HG03097 (cell line): ENCODE measurements around the gene APOLD1.
"Not testable (repeated sequence)": the region's sequence is repeated elsewhere in the genome, so short reads cannot be mapped to it uniquely, and the experiment has no call there.

Experiments used
- ATAC-seq: cut with Tn5 transposase; IDR thresholded peaks from one replicate; pipeline ENCODE4 v1.9.1; 2021; ENCODE audit not compliant: unreplicated experiment, low FRiP score

APOLD1 gene

DNA sequence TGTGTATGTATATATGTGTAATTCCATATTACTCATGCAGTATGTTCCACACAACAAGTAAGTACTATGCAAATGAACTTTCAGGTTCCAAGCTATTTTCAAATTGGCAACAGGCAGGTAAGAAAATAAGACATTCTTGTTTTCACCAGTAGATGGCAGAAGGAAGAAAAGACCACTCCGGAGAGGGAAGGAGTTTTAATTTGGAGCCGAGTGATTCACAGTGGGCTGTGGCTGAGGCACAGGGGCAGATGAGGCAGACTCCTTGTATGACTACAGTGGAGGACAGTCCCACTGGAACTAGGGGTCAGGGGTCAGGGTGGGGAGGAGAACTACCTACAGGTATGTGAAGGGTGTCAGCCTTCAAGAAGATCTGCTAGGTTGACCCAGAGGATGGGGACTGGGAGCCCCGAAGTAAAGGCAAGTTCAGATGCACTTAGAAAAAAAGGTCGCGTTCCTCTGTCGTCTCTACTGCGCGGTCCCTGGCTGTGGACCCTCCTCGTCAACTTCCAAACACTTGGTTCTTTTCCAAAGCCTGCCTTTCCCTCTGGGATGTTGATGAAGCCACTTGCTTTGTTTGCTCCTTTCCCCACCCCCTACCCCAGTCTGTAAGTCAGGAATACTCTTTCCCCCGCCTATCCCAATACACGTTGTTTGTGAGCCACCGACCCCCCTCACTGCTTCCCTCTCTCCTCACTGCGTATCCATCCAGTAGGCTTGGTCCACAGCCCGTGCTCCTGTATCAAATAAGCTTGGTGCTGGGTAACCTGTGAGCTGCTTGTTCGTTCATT lies 51.8 kb downstream of the APOLD1 start:
- ATAC-seq, result no peak

- no peak for ATAC-seq
These were observed 52.3 kb downstream of the APOLD1 start for GRCh38 chr12:12837813-12838153.

DNA sequence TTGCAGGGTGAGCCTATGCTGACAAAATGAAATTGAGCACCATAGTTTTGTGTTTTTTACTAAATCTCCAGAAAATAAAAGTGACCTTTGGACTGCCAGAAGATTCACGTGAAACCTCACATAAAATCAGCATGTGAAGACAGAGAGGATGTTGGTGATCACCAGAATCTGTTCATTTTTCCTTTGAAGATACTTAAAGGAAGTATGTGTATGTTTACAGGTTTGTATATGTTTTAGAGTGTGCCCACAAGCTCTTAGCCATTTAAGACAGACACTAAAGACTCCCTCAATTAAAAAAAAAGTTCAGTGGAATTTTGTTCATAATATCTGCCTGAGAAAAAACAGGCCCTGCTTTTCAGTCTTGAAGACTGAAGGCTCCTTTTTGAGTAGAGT lies 53.5 kb downstream of the APOLD1 start:
- ATAC-seq, result no peak

GRCh38 chr12:12839439-12839838 lies 54.0 kb downstream of the APOLD1 start:
- ATAC-seq, result not testable (repeated sequence)

DNA sequence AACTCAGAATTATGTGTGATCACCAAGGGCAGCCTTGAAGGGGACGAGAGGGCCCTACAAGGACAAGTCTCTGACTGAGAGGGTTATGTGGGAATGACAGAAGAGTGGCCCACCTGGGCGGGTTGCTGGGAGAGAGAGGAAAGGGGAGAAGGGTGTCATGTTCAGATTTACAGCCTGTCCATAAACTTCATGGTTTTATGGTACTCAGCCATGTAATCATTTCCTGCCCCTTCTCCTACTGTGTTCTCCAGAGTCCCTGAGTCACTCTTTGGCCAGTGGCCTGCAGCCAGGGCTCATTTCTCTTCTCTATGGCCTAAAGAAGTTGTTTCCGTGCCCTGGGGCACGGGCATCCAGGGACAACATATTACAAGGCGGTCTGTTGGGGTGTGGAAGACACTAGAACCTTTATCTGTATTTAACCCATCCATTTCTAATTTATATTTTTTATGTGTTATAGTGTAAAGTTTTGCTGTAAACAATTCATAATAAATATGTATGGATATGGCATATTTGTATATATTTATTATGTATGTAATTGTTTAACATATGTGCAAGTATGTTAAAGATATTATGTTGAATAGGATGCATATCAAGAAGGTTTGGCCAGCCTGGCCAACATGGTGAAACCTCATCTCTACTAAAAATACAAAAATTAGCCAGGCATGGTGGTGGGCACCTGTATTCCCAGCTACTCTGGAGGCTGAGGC lies 54.6 kb downstream of the APOLD1 start:
- no peak for ATAC-seq

- ATAC-seq, result no peak
These were observed 55.1 kb downstream of the APOLD1 start for GRCh38 chr12:12840580-12840899.
